Heart left ventricle (tissue), 16 donors: ENCODE data around the gene P2RY14. TPM values are rescaled to one million over a fixed set of nuclear protein-coding genes. Genes with fewer than 3 reads are reported as not detected.

Source experiments
- ATAC-seq, 4 donors: fragments of 200-7000 bp; cut with Tn5 transposase; one replicate each; pipeline ENCODE4 v1.9.1; 2020 to 2022; ENCODE audit warnings: moderate library complexity in 4 of 4, mild to moderate bottlenecking in 3 of 4, moderate number of reproducible peaks in 1 of 4
- DNase-seq, 5 donors: peaks; one replicate each; pipeline ENCODE4 v3.0.0-alpha.2; 2020
- H3K27ac ChIP-seq, 12 donors: fragments of 200-600 bp; sonication (generic) in 4 of 12; one replicate each; pipeline versions ENCODE4 v1.5.0 to v1.8.0; 2016 to 2022; ENCODE audit warnings: mild to moderate bottlenecking in 2 of 12
- H3K27me3 ChIP-seq, 9 donors: fragments of 200-600 bp; sonication (generic) in 2 of 9; one replicate each; pipeline versions ENCODE4 v1.5.1 to v1.8.0; 2016 to 2022; ENCODE audit warnings: mild to moderate bottlenecking in 3 of 9
- H3K36me3 ChIP-seq, 9 donors: fragments of 200-600 bp; sonication (generic) in 2 of 9; one replicate each; pipeline versions ENCODE4 v1.5.0 to v1.8.0; 2018 to 2022; ENCODE audit warnings: mild to moderate bottlenecking in 2 of 9
- H3K4me1 ChIP-seq, 12 donors: fragments of 200-600 bp; sonication (generic) in 4 of 12; one replicate each; pipeline versions ENCODE4 v1.5.0 to v1.8.0; 2016 to 2022; ENCODE audit warnings: mild to moderate bottlenecking in 3 of 12
- H3K4me3 ChIP-seq, 12 donors: fragments of 200-600 bp; sonication (generic) in 4 of 12; one replicate each; pipeline versions ENCODE4 v1.5.0 to v1.8.0; 2017 to 2022; ENCODE audit warnings: mild to moderate bottlenecking in 9 of 12, moderate library complexity in 4 of 12
- H3K9me3 ChIP-seq, 12 donors: fragments of 200-600 bp; sonication (generic) in 4 of 12; one replicate each; pipeline versions ENCODE4 v1.5.0 to v1.8.0; 2016 to 2022; ENCODE audit warnings: mild to moderate bottlenecking in 1 of 12
- POLR2A ChIP-seq, 2 donors: fragments of 450-650 bp; IDR thresholded peaks; one replicate each; pipeline ENCODE4 v1.6.1; 2017; ENCODE audit warnings: antibody characterized with exemption in 2 of 2, mild to moderate bottlenecking in 2 of 2, moderate library complexity in 2 of 2
- WGBS, 4 donors: extraction: QIAGEN DNeasy Blood & Tissue Kit in 2 of 4; methylation state at CpG; one replicate each; pipeline versions ENCODE4 v1.1.5 to v1.1.7; 2013 to 2018; 5-methylcytosine and 5-hydroxymethylcytosine counted together
- intact Hi-C, 10 donors: fragments of 100-400 bp; cut with DNase I; formaldehyde crosslinking; loops; one replicate each; pipeline versions ENCODE4 v1.11.1 to v1.14.2; 2022
- polyA plus RNA-seq, 2 donors: library from polyadenylated mRNA; stranded (reverse); fragments of 200-250 nt; gene quantifications; one replicate each; pipeline ENCODE4 v1.2.3, GENCODE V29; 2013
- total RNA-seq, 9 donors: library from RNA; depleted of rRNA in 2 of 9; stranded (reverse); fragments of >200 nt in 2 of 9; fragmentation: NEBNext Ultra II Directional in 3 of 9; extraction: Animal tissue kit (Norgen Biotek cat#: 25700) in 3 of 9; gene quantifications; one replicate each; pipeline versions ENCODE4 v1.1.0 to v1.2.4, GENCODE V29; 2016 to 2023
- TF ChIP-seq, protein P1 (sequence below), 12 donors: fragments of 200-600 bp; sonication (generic) in 4 of 12; IDR thresholded peaks; one replicate each; pipeline versions ENCODE4 v1.5.0 to v1.8.0; 2018 to 2022; ENCODE audit warnings: antibody characterized with exemption in 12 of 12, mild to moderate bottlenecking in 5 of 12
- donor health status: ischemic (EF 13 %, LVEDD 7.1; RV severe dilation, severe dysfunction).
- donor health status: healthy with polysubstance abuse.
- donor health status: DM: no; HTN: yes; CAD: no.
- donor health status: DM: no; HTN: no; CAD: no.
- donor health status: ischemic (EF 25% LVEDD 6.9; RV normal size, moderate dysfunction).
- donor health status: ischemic (EF 25% LVEDD 5.7; RV mildly dilated, moderate dysfunction).
- donor health status: healthy.
- donor health status: DM: yes; HTN: yes; CAD: no.
- donor health status: ischemic (EF 35%, LVEDD 5.7; RV mildly dilated, moderate dysfunction).
- donor health status: nonischemic (EF 11% LVEDD 7.7; RV severe dilation, severe dysfunction).
- donor health status: DM: yes; HTN: yes; CAD: no.
- donor health status: PGD.
- donor health status: ischemic (EF 29% LVEDD 5.4; RV normal size, mild dysfunction).
- donor health status: nonischemic (EF 23%, LVEDD 6.1; RV moderate dilation, normal function).

P2RY14 gene
- total and polyA plus RNA-seq, 11 donors: 0.75 to 8.4 (median 3.2) TPM

DNA sequence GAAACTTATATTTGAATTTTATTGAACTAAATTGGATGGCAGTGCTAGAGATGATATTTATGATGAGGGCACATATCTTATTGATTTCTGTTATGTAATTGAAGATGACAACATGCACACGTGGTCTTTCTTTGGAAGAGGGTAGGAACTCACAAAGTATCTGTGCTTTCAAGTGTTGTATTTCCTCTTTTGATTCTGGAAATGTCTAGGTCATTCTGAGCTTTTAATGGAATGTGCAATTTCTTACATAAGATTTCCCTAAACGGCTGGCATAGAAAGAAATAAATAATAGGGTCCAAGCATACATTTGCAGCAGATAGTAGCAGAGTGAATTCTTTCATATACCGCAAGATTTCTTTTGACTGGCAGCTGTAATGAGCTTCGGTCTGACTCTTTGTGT, 65.2 kb downstream of the P2RY14 start:
- no peak overlapping the region for H3K27ac ChIP-seq
- DNase-seq (no peak), ATAC-seq (no peak)
- no peaks in the 10 kb centered on the region for H3K9me3 ChIP-seq
- TF ChIP-seq, protein P1, sequence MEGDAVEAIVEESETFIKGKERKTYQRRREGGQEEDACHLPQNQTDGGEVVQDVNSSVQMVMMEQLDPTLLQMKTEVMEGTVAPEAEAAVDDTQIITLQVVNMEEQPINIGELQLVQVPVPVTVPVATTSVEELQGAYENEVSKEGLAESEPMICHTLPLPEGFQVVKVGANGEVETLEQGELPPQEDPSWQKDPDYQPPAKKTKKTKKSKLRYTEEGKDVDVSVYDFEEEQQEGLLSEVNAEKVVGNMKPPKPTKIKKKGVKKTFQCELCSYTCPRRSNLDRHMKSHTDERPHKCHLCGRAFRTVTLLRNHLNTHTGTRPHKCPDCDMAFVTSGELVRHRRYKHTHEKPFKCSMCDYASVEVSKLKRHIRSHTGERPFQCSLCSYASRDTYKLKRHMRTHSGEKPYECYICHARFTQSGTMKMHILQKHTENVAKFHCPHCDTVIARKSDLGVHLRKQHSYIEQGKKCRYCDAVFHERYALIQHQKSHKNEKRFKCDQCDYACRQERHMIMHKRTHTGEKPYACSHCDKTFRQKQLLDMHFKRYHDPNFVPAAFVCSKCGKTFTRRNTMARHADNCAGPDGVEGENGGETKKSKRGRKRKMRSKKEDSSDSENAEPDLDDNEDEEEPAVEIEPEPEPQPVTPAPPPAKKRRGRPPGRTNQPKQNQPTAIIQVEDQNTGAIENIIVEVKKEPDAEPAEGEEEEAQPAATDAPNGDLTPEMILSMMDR (IDR thresholded peaks at IDR 0.05): no peak
- no peak for TF ChIP-seq POLR2A (IDR thresholded peaks at IDR 0.05)
- H3K4me3 ChIP-seq: no peak overlapping the region
- H3K4me1 ChIP-seq: peaks cover 0 to 33% (median 14%) of the 10 kb centered on the region in 12 donors
- no peaks in the 10 kb centered on the region for H3K36me3 ChIP-seq
- WGBS, 4 donors: 80 to 82% (median 81%) methylated on average over 4 of the region's 4 CpGs
- intact Hi-C loops: loop anchor here in 1 of 10 donors (5.0 kb wide), 1 partner anchor 41 kb away; no protein-coding TSS in a partner anchor
- no peaks in the 10 kb centered on the region for H3K27me3 ChIP-seq

DNA sequence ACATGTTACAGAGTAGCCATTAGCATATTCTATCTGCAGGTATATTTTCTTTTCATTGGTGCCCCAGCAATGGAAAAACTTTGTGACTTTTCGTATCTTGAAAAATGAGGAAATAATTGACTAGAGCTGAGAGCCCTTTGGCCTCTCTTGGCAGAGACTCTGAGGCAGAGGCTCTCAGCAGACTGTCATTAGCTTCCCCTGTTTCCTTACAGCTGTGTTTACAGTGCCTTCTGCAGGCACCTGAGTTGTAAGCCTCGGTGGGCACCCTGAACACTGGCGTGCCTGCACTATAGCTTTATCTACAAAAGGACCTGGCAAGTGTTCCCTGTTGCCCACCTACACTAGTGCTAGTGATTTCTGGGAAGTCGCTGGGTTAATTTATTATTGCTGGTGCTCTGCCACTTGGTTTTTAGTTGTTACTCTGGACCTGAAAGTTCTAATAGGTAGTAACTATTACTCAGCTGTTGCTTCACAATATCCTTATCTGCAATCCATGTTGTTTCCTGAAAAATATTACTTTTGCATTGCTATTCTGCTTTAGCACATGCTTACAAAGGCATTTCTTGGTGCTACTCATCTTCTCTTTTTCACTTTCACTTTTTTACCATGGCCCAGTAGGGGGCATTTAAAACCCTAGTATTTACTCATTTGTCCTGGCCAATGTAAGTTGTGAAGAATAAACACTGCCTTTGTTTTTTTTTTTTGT, 67.5 kb downstream of the P2RY14 start:
- Histone ChIP-seq H3K27me3 (no peaks in the 10 kb centered on the region), H3K9me3 (no peaks in the 10 kb centered on the region), H3K27ac (peak overlapping the region in 1 of 12 donors; percentile 74), H3K4me3 (no peak overlapping the region), H3K4me1 (peaks cover 0 to 23% (median 0%) of the 10 kb centered on the region in 12 donors), H3K36me3 (no peaks in the 10 kb centered on the region)
- TF ChIP-seq, protein P1 (IDR thresholded peaks at IDR 0.05): peak in 2 of 12 donors; percentile 16 to 18
- TF ChIP-seq POLR2A (IDR thresholded peaks at IDR 0.05): no peak
- DNase-seq (no peak), ATAC-seq (peak in 2 of 4 donors; percentile 24 to 36)
- 51 to 60% (median 58%) methylated on average over 4 of the region's 4 CpGs for WGBS, 4 donors
- intact Hi-C loops: loop anchor here in 1 of 10 donors (5.0 kb wide), 1 partner anchor 39 kb away; no protein-coding TSS in a partner anchor

DNA sequence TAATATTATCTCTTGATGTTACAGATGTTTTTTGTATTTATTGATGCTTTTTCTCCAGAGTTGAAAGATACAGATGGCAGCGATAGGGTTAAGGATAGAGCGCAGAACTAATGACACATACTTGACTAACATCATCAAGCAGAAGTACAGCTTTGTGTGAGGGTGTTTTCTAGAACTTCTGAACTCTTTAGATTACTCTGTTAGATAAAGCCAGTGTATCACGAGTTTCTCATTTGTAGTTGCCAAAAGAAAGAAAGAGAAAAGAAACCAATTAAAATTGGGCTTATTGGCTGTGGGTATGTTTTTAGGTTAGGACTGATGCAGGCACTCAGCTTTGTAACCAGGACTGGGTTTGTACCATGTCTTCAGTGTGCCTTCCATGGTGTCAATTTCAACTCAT, 68.7 kb downstream of the P2RY14 start:
- Histone ChIP-seq H3K4me3 (no peak overlapping the region), H3K9me3 (no peaks in the 10 kb centered on the region), H3K27ac (peak overlapping the region in 1 of 12 donors; percentile 74), H3K36me3 (no peaks in the 10 kb centered on the region), H3K27me3 (no peaks in the 10 kb centered on the region), H3K4me1 (peaks cover 0 to 31% (median 0%) of the 10 kb centered on the region in 12 donors)
- DNase-seq (no peak), ATAC-seq (no peak)
- 83 to 91% (median 89%) methylated on average over 3 of the region's 3 CpGs for WGBS, 4 donors
- no peak for TF ChIP-seq POLR2A (IDR thresholded peaks at IDR 0.05)
- TF ChIP-seq, protein P1 (IDR thresholded peaks at IDR 0.05): no peak
- intact Hi-C loops: loop anchor here in 1 of 10 donors (5.0 kb wide), 1 partner anchor 37 kb away; no protein-coding TSS in a partner anchor

DNA sequence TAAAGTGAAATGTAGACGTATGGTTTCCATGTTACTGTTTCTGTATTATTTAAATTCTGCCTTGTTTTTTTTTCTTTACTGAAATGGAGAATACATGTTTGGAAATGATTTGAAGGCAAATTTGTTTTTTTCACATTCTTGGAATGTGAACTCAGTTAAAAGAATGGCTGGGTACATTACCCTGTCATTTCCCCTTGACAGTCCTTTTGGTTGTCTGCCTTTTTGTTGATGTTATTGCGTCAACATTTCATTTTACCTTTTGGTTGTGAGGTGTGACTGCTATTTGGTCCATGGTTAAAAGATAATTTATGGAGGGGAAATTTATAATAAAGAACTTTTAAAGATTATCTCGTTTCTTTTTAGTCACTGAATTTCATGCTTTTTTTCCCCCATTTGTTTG, 72.1 kb downstream of the P2RY14 start:
- no peak for DNase-seq
- H3K4me3 ChIP-seq: no peak overlapping the region
- no peaks in the 10 kb centered on the region for H3K27me3 ChIP-seq
- no peak for TF ChIP-seq POLR2A (IDR thresholded peaks at IDR 0.05)
- TF ChIP-seq, protein P1 (IDR thresholded peaks at IDR 0.05): no peak
- no peaks in the 10 kb centered on the region for H3K9me3 ChIP-seq
- no peaks in the 10 kb centered on the region for H3K36me3 ChIP-seq
- intact Hi-C loops: no loop called here
- no peak for ATAC-seq
- H3K4me1 ChIP-seq: peaks cover 0 to 38% (median 0%) of the 10 kb centered on the region in 12 donors
- WGBS, 4 donors: 80 to 95% (median 87%) methylated on average over 3 of the region's 3 CpGs
- no peak overlapping the region for H3K27ac ChIP-seq
